ENCODE results near the gene RASSF6.

Gene RASSF6

DNA sequence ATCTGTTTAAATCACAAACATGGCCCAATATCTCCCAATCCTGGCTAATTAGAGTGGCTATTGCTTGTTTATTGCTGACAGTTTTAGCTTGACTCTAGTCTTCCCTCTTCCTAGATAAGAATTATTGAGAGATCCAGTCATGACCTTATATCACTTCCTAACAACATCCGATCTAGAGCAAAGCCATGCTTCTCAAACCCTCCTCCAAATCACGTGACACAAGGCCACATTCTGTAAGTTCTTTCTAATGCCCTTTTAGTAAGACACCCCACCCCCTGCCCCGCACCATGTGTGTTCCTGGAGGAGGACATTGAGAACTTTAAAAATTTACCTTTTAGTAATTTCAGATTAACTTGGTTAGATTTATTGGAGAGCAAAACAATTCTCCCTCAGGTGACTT lies 40.6 kb upstream of the RASSF6 start:
- Histone ChIP-seq H3K27me3 (ENCODE audit: insufficient read depth, poor library complexity, severe bottlenecking) (no peaks in the 10 kb centered on the region), H3K27ac (replicated peaks) (no peak overlapping the region), H3K4me3 (replicated peaks; ENCODE audit: insufficient read depth, low read length) (no peak overlapping the region)
- DNase-seq (ENCODE audit: low read depth in 1 of 2, low spot score in 1 of 2) = no peak
- TF ChIP-seq SPI1 (IDR thresholded peaks at IDR 0.05; ENCODE audit: borderline replicate concordance, low read depth) = no peak
- no peak for TF ChIP-seq GABPA (IDR thresholded peaks at IDR 0.05; ENCODE audit: low read depth)
- TF ChIP-seq, protein P1, sequence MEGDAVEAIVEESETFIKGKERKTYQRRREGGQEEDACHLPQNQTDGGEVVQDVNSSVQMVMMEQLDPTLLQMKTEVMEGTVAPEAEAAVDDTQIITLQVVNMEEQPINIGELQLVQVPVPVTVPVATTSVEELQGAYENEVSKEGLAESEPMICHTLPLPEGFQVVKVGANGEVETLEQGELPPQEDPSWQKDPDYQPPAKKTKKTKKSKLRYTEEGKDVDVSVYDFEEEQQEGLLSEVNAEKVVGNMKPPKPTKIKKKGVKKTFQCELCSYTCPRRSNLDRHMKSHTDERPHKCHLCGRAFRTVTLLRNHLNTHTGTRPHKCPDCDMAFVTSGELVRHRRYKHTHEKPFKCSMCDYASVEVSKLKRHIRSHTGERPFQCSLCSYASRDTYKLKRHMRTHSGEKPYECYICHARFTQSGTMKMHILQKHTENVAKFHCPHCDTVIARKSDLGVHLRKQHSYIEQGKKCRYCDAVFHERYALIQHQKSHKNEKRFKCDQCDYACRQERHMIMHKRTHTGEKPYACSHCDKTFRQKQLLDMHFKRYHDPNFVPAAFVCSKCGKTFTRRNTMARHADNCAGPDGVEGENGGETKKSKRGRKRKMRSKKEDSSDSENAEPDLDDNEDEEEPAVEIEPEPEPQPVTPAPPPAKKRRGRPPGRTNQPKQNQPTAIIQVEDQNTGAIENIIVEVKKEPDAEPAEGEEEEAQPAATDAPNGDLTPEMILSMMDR (IDR thresholded peaks at IDR 0.05; ENCODE audit: insufficient read depth, low read length) = no peak
- TF ChIP-seq, protein P2, sequence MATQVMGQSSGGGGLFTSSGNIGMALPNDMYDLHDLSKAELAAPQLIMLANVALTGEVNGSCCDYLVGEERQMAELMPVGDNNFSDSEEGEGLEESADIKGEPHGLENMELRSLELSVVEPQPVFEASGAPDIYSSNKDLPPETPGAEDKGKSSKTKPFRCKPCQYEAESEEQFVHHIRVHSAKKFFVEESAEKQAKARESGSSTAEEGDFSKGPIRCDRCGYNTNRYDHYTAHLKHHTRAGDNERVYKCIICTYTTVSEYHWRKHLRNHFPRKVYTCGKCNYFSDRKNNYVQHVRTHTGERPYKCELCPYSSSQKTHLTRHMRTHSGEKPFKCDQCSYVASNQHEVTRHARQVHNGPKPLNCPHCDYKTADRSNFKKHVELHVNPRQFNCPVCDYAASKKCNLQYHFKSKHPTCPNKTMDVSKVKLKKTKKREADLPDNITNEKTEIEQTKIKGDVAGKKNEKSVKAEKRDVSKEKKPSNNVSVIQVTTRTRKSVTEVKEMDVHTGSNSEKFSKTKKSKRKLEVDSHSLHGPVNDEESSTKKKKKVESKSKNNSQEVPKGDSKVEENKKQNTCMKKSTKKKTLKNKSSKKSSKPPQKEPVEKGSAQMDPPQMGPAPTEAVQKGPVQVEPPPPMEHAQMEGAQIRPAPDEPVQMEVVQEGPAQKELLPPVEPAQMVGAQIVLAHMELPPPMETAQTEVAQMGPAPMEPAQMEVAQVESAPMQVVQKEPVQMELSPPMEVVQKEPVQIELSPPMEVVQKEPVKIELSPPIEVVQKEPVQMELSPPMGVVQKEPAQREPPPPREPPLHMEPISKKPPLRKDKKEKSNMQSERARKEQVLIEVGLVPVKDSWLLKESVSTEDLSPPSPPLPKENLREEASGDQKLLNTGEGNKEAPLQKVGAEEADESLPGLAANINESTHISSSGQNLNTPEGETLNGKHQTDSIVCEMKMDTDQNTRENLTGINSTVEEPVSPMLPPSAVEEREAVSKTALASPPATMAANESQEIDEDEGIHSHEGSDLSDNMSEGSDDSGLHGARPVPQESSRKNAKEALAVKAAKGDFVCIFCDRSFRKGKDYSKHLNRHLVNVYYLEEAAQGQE (IDR thresholded peaks at IDR 0.05; ENCODE audit: insufficient replicate concordance, low read depth) = no peak
- TF ChIP-seq POLR2AphosphoS5 (IDR thresholded peaks at IDR 0.05; ENCODE audit: low read depth) = no peak

DNA sequence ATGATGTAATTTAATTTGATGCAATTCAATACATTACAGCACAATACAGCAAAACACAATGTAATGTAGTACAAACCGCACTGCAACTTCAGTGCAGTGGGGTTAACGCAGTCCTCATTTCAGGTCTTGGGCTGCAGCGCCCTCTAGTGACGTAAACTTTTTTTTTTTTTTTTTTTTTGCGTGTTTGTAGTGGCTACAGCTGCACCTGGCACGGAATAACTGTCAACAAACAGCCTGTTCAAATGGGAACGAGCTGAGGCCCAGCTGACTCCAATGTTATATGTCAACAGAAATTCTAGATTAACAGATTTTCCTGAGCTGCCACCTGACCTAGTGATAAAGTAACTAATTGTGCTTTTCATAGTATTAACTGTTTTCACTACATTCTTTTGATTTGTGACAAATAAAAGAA lies 33.5 kb upstream of the RASSF6 start:
- Histone ChIP-seq H3K4me3 (replicated peaks; ENCODE audit: insufficient read depth, low read length) (no peak overlapping the region), H3K27ac (replicated peaks) (no peak overlapping the region), H3K27me3 (ENCODE audit: insufficient read depth, poor library complexity, severe bottlenecking) (no peaks in the 10 kb centered on the region)
- no peak for TF ChIP-seq POLR2AphosphoS5 (IDR thresholded peaks at IDR 0.05; ENCODE audit: low read depth)
- no peak for TF ChIP-seq GABPA (IDR thresholded peaks at IDR 0.05; ENCODE audit: low read depth)
- no peak for TF ChIP-seq SPI1 (IDR thresholded peaks at IDR 0.05; ENCODE audit: borderline replicate concordance, low read depth)
- TF ChIP-seq, protein P1 (IDR thresholded peaks at IDR 0.05; ENCODE audit: insufficient read depth, low read length) = no peak
- TF ChIP-seq, protein P2 (IDR thresholded peaks at IDR 0.05; ENCODE audit: insufficient replicate concordance, low read depth) = no peak
- peak; percentile 33 to 39 for DNase-seq (ENCODE audit: low read depth in 1 of 2, low spot score in 1 of 2)

DNA sequence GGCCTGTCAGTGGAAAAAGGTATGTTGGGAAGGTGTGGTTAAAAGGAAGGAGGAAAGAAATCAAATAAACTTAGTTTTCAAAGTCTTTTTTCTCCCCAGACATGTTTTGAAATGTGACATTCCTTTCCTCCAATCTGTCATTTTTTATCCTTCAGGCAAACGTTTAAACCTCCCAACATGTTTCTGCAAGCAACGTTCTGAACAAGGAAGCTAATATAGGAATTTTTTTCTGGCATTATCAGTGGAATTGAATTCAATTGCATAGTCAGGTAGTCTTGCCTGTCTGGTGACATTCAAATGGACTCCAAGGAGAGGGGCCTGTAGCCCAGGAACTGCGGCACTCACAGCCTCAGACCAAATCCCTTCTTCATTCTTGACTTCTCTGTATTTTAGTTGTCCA lies 30.0 kb upstream of the RASSF6 start:
- no peak overlapping the region for H3K4me3 ChIP-seq (replicated peaks; ENCODE audit: insufficient read depth, low read length)
- no peak for DNase-seq (ENCODE audit: low read depth in 1 of 2, low spot score in 1 of 2)
- H3K27ac ChIP-seq (replicated peaks) = no peak overlapping the region
- TF ChIP-seq, protein P2 (IDR thresholded peaks at IDR 0.05; ENCODE audit: insufficient replicate concordance, low read depth) = no peak
- TF ChIP-seq, protein P1 (IDR thresholded peaks at IDR 0.05; ENCODE audit: insufficient read depth, low read length) = no peak
- no peak for TF ChIP-seq SPI1 (IDR thresholded peaks at IDR 0.05; ENCODE audit: borderline replicate concordance, low read depth)
- TF ChIP-seq POLR2AphosphoS5 (IDR thresholded peaks at IDR 0.05; ENCODE audit: low read depth) = no peak
- TF ChIP-seq GABPA (IDR thresholded peaks at IDR 0.05; ENCODE audit: low read depth) = no peak
- no peaks in the 10 kb centered on the region for H3K27me3 ChIP-seq (ENCODE audit: insufficient read depth, poor library complexity, severe bottlenecking)
